ENCODE data around the gene KDM2A. TPM values are rescaled to one million over a fixed set of nuclear protein-coding genes. Genes with fewer than 3 reads are reported as not detected.

Gene KDM2A
- total RNA-seq, 1 experiment from 2014 or later, result 121 TPM

DNA sequence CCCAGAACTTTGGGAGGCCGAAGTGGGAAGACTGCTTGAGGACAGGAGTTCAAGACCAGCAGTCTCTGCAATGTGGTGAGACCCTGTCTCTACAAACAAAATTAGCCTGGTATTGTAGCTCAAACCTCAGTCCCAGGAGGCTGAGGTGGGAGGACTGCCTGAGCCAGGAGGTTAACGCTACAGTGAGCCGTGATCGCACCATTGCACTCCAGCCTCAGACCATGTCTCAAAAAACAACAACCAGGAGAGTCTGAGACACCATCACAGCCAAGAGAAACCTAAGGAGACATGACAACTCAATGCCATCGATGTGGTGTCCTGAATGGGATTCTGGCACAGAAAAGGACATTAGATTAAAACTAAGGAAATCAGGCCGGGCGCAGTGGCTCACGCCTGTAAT, 28.3 kb upstream of the KDM2A start:
- no peak overlapping the region for H3K27ac ChIP-seq (ENCODE audit: low read depth, low read length, poor library complexity, severe bottlenecking)
- no peak overlapping the region for H3K4me3 ChIP-seq (ENCODE audit: low read depth, low read length, poor library complexity, severe bottlenecking)
- intact Hi-C loops (cut with micrococcal nuclease; ENCODE audit: unreplicated experiment), result no loop called here
- no TSS peak for BruUV-seq (replicated peaks)
- no peak for DNase-seq (ENCODE audit: low spot score)
- H3K36me3 ChIP-seq (ENCODE audit: insufficient read depth, low read length, poor library complexity, severe bottlenecking), result no peaks in the 10 kb centered on the region
- POLR2A ChIA-PET (ENCODE audit: low non-redundant PET), result no interaction called here
- no peaks in the 10 kb centered on the region for H3K4me1 ChIP-seq (ENCODE audit: insufficient read depth, low read length, poor library complexity, severe bottlenecking)
- H3K9me3 ChIP-seq (ENCODE audit: low read depth, low read length, poor library complexity, severe bottlenecking), result no peaks in the 10 kb centered on the region
- H3K27me3 ChIP-seq (replicated peaks; ENCODE audit: insufficient read depth, low read depth, low read length, poor library complexity), result no peaks in the 10 kb centered on the region
- CTCF ChIA-PET, result no interaction called here
- no peak for TF ChIP-seq EZH2 (IDR thresholded peaks at IDR 0.05; ENCODE audit: borderline replicate concordance, low read depth, low read length, poor library complexity, severe bottlenecking)
- TF ChIP-seq, protein P1, sequence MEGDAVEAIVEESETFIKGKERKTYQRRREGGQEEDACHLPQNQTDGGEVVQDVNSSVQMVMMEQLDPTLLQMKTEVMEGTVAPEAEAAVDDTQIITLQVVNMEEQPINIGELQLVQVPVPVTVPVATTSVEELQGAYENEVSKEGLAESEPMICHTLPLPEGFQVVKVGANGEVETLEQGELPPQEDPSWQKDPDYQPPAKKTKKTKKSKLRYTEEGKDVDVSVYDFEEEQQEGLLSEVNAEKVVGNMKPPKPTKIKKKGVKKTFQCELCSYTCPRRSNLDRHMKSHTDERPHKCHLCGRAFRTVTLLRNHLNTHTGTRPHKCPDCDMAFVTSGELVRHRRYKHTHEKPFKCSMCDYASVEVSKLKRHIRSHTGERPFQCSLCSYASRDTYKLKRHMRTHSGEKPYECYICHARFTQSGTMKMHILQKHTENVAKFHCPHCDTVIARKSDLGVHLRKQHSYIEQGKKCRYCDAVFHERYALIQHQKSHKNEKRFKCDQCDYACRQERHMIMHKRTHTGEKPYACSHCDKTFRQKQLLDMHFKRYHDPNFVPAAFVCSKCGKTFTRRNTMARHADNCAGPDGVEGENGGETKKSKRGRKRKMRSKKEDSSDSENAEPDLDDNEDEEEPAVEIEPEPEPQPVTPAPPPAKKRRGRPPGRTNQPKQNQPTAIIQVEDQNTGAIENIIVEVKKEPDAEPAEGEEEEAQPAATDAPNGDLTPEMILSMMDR (conservative IDR thresholded peaks at IDR 0.05; ENCODE audit: low read depth, low read length), result no peak

DNA sequence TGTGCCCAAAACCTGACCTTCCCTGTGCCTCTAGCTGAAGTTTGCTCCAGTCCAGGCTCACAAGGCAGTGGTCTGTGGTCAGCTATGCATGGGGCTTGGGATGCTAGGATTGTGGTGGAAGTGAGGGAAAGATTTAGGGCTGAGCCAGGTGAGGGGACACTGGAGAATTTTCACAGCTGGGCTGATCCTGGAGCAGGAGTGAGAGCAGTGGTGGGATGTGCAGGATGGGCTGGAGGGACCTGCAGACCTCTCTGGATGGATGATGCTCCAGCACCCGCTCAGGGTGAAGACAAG, 23.9 kb upstream of the KDM2A start:
- BruUV-seq (replicated peaks), result no TSS peak
- H3K27me3 ChIP-seq (replicated peaks; ENCODE audit: insufficient read depth, low read depth, low read length, poor library complexity), result no peaks in the 10 kb centered on the region
- no peaks in the 10 kb centered on the region for H3K36me3 ChIP-seq (ENCODE audit: insufficient read depth, low read length, poor library complexity, severe bottlenecking)
- DNase-seq (ENCODE audit: low spot score), result no peak
- no peak overlapping the region for H3K4me3 ChIP-seq (ENCODE audit: low read depth, low read length, poor library complexity, severe bottlenecking)
- no peaks in the 10 kb centered on the region for H3K9me3 ChIP-seq (ENCODE audit: low read depth, low read length, poor library complexity, severe bottlenecking)
- H3K4me1 ChIP-seq (ENCODE audit: insufficient read depth, low read length, poor library complexity, severe bottlenecking), result no peaks in the 10 kb centered on the region
- ChIA-PET POLR2A (ENCODE audit: low non-redundant PET) (no interaction called here), CTCF (no interaction called here)
- intact Hi-C loops (cut with micrococcal nuclease; ENCODE audit: unreplicated experiment), result no loop called here
- H3K27ac ChIP-seq (ENCODE audit: low read depth, low read length, poor library complexity, severe bottlenecking), result no peak overlapping the region
- TF ChIP-seq EZH2 (IDR thresholded peaks at IDR 0.05; ENCODE audit: borderline replicate concordance, low read depth, low read length, poor library complexity, severe bottlenecking), result no peak
- TF ChIP-seq, protein P1 (conservative IDR thresholded peaks at IDR 0.05; ENCODE audit: low read depth, low read length), result no peak; the same call in 1 of the 2 replicates

DNA sequence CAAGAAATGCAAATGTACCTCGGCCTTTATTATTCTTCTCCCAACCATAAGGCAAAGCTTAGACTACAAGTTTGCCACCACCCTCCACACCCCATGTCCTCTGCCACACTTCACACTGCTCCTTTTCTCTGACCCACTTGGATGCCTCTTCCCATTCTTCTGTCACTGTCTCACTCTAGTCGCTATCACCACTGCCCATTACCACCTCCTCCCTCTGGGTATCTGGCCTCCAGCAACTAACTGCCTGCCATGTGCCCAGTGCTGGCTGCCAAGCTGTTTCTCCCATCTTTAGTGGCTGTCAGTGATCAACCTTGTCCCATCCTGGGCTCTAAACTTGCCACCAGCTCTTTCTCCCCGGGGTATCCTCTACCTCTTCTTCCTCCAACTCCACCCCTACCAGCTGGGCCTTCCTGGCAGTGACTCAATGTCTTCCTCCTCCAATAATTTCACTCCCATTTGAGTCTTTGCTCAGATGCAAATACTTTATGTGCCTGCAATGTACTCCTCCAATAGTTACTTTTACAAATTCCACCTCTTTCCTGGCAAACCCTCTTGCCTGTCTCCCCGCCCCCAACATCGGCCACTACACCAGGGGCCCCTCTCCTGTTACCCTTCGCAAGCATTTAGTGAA, 20.1 kb upstream of the KDM2A start:
- Histone ChIP-seq H3K27ac (ENCODE audit: low read depth, low read length, poor library complexity, severe bottlenecking) (no peak overlapping the region), H3K36me3 (ENCODE audit: insufficient read depth, low read length, poor library complexity, severe bottlenecking) (no peaks in the 10 kb centered on the region), H3K4me3 (ENCODE audit: low read depth, low read length, poor library complexity, severe bottlenecking) (no peak overlapping the region), H3K27me3 (replicated peaks; ENCODE audit: insufficient read depth, low read depth, low read length, poor library complexity) (no peaks in the 10 kb centered on the region), H3K9me3 (ENCODE audit: low read depth, low read length, poor library complexity, severe bottlenecking) (no peaks in the 10 kb centered on the region), H3K4me1 (ENCODE audit: insufficient read depth, low read length, poor library complexity, severe bottlenecking) (no peaks in the 10 kb centered on the region)
- no peak for DNase-seq (ENCODE audit: low spot score)
- no TSS peak for BruUV-seq (replicated peaks)
- CTCF ChIA-PET, result interaction anchor here (0.5 kb wide), 1 partner anchor 46 kb away, joined by 7 read pairs; no protein-coding TSS in a partner anchor
- POLR2A ChIA-PET (ENCODE audit: low non-redundant PET), result no interaction called here
- intact Hi-C loops (cut with micrococcal nuclease; ENCODE audit: unreplicated experiment), result no loop called here
- TF ChIP-seq, protein P1 (conservative IDR thresholded peaks at IDR 0.05; ENCODE audit: low read depth, low read length), result no peak
- TF ChIP-seq EZH2 (IDR thresholded peaks at IDR 0.05; ENCODE audit: borderline replicate concordance, low read depth, low read length, poor library complexity, severe bottlenecking), result no peak
